A673 (cell line): Measurements from ENCODE around the gene KIAA1614.

Source experiments
- CTCF ChIP-seq: fragments of 300-800, 200-600 bp; sonication (generic); conservative IDR thresholded peaks from 2 replicates; pipeline ENCODE4 v1.5.1; 2017; ENCODE audit warnings: low read depth, mild to moderate bottlenecking, antibody characterized with exemption, low read length, moderate library complexity, mixed read lengths
- EZH2 ChIP-seq: fragments of 200-600 bp; sonication (generic); IDR thresholded peaks from 2 replicates; pipeline ENCODE4 v1.6.1; 2017; ENCODE audit warnings: borderline replicate concordance, low read depth, mild to moderate bottlenecking, mixed read lengths, antibody characterized with exemption, low read length; ENCODE audit not compliant: poor library complexity, severe bottlenecking

GRCh38 chr1:180936110-180937011, 23.7 kb downstream of the KIAA1614 start:
- TF ChIP-seq CTCF (no peak), EZH2 (no peak)
